PC-3 (cell line): Measurements from ENCODE around the gene PTPRN2.

ENCODE experiments used
- EZH2 ChIP-seq: fragments of 300-600 bp; sonication (generic); IDR thresholded peaks from one replicate; pipeline ENCODE4 v1.6.1; 2017; ENCODE audit warnings: antibody characterized with exemption, mild to moderate bottlenecking, low read length; ENCODE audit not compliant: unreplicated experiment
- EZH2phosphoT487 ChIP-seq: fragments of 300-600 bp; sonication (generic); IDR thresholded peaks from 2 replicates; pipeline ENCODE4 v1.6.1; 2018; ENCODE audit warnings: mild to moderate bottlenecking, antibody characterized with exemption, low read length, borderline replicate concordance
- TF ChIP-seq, protein P1 (sequence below): fragments of 300-600 bp; sonication (generic); conservative IDR thresholded peaks from 2 replicates; pipeline ENCODE4 v1.5.1; 2017; ENCODE audit warnings: antibody characterized with exemption, low read depth, mild to moderate bottlenecking, low read length

DNA sequence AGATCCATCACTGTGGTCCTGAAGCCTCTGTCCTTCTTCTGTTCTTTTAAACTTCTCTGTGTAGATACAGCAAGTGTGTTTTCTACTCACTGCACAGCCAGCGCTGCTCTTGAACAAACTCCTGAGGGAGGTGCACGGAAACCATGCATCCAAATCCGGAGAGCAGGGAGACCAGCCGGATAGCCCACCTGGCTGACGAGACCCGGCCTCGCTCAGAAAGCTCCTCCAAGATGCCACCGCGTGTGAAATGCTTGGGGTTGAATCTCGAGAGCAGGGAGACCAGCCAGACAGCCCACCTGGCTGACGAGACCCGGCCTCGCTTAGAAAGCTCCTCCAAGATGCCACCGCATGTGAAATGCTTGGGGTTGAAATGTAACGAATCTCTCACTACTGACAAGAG lies 602.0 kb downstream of the PTPRN2 start:
- TF ChIP-seq, protein P1, sequence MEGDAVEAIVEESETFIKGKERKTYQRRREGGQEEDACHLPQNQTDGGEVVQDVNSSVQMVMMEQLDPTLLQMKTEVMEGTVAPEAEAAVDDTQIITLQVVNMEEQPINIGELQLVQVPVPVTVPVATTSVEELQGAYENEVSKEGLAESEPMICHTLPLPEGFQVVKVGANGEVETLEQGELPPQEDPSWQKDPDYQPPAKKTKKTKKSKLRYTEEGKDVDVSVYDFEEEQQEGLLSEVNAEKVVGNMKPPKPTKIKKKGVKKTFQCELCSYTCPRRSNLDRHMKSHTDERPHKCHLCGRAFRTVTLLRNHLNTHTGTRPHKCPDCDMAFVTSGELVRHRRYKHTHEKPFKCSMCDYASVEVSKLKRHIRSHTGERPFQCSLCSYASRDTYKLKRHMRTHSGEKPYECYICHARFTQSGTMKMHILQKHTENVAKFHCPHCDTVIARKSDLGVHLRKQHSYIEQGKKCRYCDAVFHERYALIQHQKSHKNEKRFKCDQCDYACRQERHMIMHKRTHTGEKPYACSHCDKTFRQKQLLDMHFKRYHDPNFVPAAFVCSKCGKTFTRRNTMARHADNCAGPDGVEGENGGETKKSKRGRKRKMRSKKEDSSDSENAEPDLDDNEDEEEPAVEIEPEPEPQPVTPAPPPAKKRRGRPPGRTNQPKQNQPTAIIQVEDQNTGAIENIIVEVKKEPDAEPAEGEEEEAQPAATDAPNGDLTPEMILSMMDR: no peak
- no peak for TF ChIP-seq EZH2
- no peak for TF ChIP-seq EZH2phosphoT487
